Heart left ventricle (tissue), 16 donors: Measurements from ENCODE around the gene ZBTB7C. TPM values are rescaled to one million over a fixed set of nuclear protein-coding genes. Genes with fewer than 3 reads are reported as not detected.

Source experiments
- ATAC-seq, 4 donors: fragments of 200-7000 bp; cut with Tn5 transposase; one replicate each; pipeline ENCODE4 v1.9.1; 2020 to 2022; ENCODE audit warnings: moderate library complexity in 4 of 4, mild to moderate bottlenecking in 3 of 4, moderate number of reproducible peaks in 1 of 4
- DNase-seq, 5 donors: peaks; one replicate each; pipeline ENCODE4 v3.0.0-alpha.2; 2020
- H3K27ac ChIP-seq, 12 donors: fragments of 200-600 bp; sonication (generic) in 4 of 12; one replicate each; pipeline versions ENCODE4 v1.5.0 to v1.8.0; 2016 to 2022; ENCODE audit warnings: mild to moderate bottlenecking in 2 of 12
- H3K27me3 ChIP-seq, 9 donors: fragments of 200-600 bp; sonication (generic) in 2 of 9; one replicate each; pipeline versions ENCODE4 v1.5.1 to v1.8.0; 2016 to 2022; ENCODE audit warnings: mild to moderate bottlenecking in 3 of 9
- H3K36me3 ChIP-seq, 9 donors: fragments of 200-600 bp; sonication (generic) in 2 of 9; one replicate each; pipeline versions ENCODE4 v1.5.0 to v1.8.0; 2018 to 2022; ENCODE audit warnings: mild to moderate bottlenecking in 2 of 9
- H3K4me1 ChIP-seq, 12 donors: fragments of 200-600 bp; sonication (generic) in 4 of 12; one replicate each; pipeline versions ENCODE4 v1.5.0 to v1.8.0; 2016 to 2022; ENCODE audit warnings: mild to moderate bottlenecking in 3 of 12
- H3K4me3 ChIP-seq, 12 donors: fragments of 200-600 bp; sonication (generic) in 4 of 12; one replicate each; pipeline versions ENCODE4 v1.5.0 to v1.8.0; 2017 to 2022; ENCODE audit warnings: mild to moderate bottlenecking in 9 of 12, moderate library complexity in 4 of 12
- H3K9me3 ChIP-seq, 12 donors: fragments of 200-600 bp; sonication (generic) in 4 of 12; one replicate each; pipeline versions ENCODE4 v1.5.0 to v1.8.0; 2016 to 2022; ENCODE audit warnings: mild to moderate bottlenecking in 1 of 12
- POLR2A ChIP-seq, 2 donors: fragments of 450-650 bp; IDR thresholded peaks; one replicate each; pipeline ENCODE4 v1.6.1; 2017; ENCODE audit warnings: antibody characterized with exemption in 2 of 2, mild to moderate bottlenecking in 2 of 2, moderate library complexity in 2 of 2
- WGBS, 4 donors: extraction: QIAGEN DNeasy Blood & Tissue Kit in 2 of 4; methylation state at CpG; one replicate each; pipeline versions ENCODE4 v1.1.5 to v1.1.7; 2013 to 2018; 5-methylcytosine and 5-hydroxymethylcytosine counted together
- intact Hi-C, 10 donors: fragments of 100-400 bp; cut with DNase I; formaldehyde crosslinking; loops; one replicate each; pipeline versions ENCODE4 v1.11.1 to v1.14.2; 2022
- polyA plus RNA-seq, 2 donors: library from polyadenylated mRNA; stranded (reverse); fragments of 200-250 nt; gene quantifications; one replicate each; pipeline ENCODE4 v1.2.3, GENCODE V29; 2013
- total RNA-seq, 9 donors: library from RNA; depleted of rRNA in 2 of 9; stranded (reverse); fragments of >200 nt in 2 of 9; fragmentation: NEBNext Ultra II Directional in 3 of 9; extraction: Animal tissue kit (Norgen Biotek cat#: 25700) in 3 of 9; gene quantifications; one replicate each; pipeline versions ENCODE4 v1.1.0 to v1.2.4, GENCODE V29; 2016 to 2023
- TF ChIP-seq, protein P1 (sequence below), 12 donors: fragments of 200-600 bp; sonication (generic) in 4 of 12; IDR thresholded peaks; one replicate each; pipeline versions ENCODE4 v1.5.0 to v1.8.0; 2018 to 2022; ENCODE audit warnings: antibody characterized with exemption in 12 of 12, mild to moderate bottlenecking in 5 of 12
- donor health status: ischemic (EF 13 %, LVEDD 7.1; RV severe dilation, severe dysfunction).
- donor health status: healthy with polysubstance abuse.
- donor health status: DM: no; HTN: yes; CAD: no.
- donor health status: DM: no; HTN: no; CAD: no.
- donor health status: ischemic (EF 25% LVEDD 6.9; RV normal size, moderate dysfunction).
- donor health status: ischemic (EF 25% LVEDD 5.7; RV mildly dilated, moderate dysfunction).
- donor health status: healthy.
- donor health status: DM: yes; HTN: yes; CAD: no.
- donor health status: ischemic (EF 35%, LVEDD 5.7; RV mildly dilated, moderate dysfunction).
- donor health status: nonischemic (EF 11% LVEDD 7.7; RV severe dilation, severe dysfunction).
- donor health status: DM: yes; HTN: yes; CAD: no.
- donor health status: PGD.
- donor health status: ischemic (EF 29% LVEDD 5.4; RV normal size, mild dysfunction).
- donor health status: nonischemic (EF 23%, LVEDD 6.1; RV moderate dilation, normal function).

ZBTB7C gene
- total and polyA plus RNA-seq, 11 donors, result 0.68 to 7.5 (median 2.3) TPM

DNA sequence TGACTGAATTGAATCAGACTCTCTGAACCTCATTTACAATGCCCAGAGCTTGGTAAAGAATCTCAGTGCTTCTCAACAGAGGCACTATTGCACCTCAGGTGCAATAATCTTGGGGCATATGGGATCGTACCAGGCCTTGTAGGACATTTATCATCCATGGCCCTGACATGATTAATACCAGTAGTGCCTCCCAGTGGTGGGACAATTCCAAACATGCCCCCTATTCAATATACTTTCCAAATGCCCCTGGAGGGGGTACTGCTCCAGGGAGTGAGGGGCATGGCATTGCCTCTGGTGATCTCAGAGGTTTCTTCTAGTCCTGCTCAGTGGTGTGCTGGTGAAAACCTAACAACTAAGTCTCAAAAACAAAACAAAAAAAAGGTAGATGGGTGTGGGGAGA is 303.9 kb downstream of the ZBTB7C start:
- DNase-seq (no peak), ATAC-seq (no peak)
- TF ChIP-seq, protein P1, sequence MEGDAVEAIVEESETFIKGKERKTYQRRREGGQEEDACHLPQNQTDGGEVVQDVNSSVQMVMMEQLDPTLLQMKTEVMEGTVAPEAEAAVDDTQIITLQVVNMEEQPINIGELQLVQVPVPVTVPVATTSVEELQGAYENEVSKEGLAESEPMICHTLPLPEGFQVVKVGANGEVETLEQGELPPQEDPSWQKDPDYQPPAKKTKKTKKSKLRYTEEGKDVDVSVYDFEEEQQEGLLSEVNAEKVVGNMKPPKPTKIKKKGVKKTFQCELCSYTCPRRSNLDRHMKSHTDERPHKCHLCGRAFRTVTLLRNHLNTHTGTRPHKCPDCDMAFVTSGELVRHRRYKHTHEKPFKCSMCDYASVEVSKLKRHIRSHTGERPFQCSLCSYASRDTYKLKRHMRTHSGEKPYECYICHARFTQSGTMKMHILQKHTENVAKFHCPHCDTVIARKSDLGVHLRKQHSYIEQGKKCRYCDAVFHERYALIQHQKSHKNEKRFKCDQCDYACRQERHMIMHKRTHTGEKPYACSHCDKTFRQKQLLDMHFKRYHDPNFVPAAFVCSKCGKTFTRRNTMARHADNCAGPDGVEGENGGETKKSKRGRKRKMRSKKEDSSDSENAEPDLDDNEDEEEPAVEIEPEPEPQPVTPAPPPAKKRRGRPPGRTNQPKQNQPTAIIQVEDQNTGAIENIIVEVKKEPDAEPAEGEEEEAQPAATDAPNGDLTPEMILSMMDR (IDR thresholded peaks at IDR 0.05), result peak in 4 of 12 donors; percentile 14 to 23 (median 19)
- TF ChIP-seq POLR2A (IDR thresholded peaks at IDR 0.05), result no peak
- WGBS, 4 donors, result 81 to 93% (median 86%) methylated on average over 1 of the region's 1 CpG
- no peaks in the 10 kb centered on the region for H3K9me3 ChIP-seq
- H3K4me1 ChIP-seq, result peaks cover 0 to 4% (median 0%) of the 10 kb centered on the region in 12 donors
- intact Hi-C loops, result loop anchor here in 2 of 10 donors (5.0 to 10.0 kb wide), 2 partner anchors 61 to 73 kb away; no protein-coding TSS in a partner anchor
- no peak overlapping the region for H3K4me3 ChIP-seq
- H3K27ac ChIP-seq, result no peak overlapping the region
- H3K27me3 ChIP-seq, result peaks cover 0 to 4% (median 0%) of the 10 kb centered on the region in 9 donors
- H3K36me3 ChIP-seq, result no peaks in the 10 kb centered on the region

DNA sequence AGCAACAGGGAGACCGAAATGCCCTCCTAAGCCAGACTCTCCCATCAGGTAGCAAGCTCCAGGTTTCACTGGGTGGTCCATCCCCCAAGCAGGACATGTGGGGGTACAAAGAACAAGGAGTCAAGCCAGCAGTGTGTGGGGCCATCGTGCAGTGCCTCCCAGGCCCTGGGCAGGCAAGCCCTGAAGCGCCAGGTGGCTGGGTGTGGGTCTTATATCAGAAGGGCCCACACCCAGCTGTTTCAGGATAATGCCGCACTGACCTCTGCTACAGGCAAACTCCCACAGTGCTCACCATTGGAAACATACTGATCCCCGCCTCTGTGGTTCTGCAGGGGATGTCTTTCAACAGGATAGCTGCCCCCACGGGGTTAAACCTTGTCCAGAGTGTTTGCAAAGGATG is 304.5 kb downstream of the ZBTB7C start:
- H3K4me3 ChIP-seq, result no peak overlapping the region
- TF ChIP-seq, protein P1 (IDR thresholded peaks at IDR 0.05), result no peak
- TF ChIP-seq POLR2A (IDR thresholded peaks at IDR 0.05), result no peak
- H3K36me3 ChIP-seq, result no peaks in the 10 kb centered on the region
- intact Hi-C loops, result loop anchor here in 2 of 10 donors (5.0 to 10.0 kb wide), 2 partner anchors 60 to 72 kb away; no protein-coding TSS in a partner anchor
- peaks cover 0 to 4% (median 0%) of the 10 kb centered on the region in 9 donors for H3K27me3 ChIP-seq
- no peak for DNase-seq
- no peak overlapping the region for H3K27ac ChIP-seq
- no peaks in the 10 kb centered on the region for H3K9me3 ChIP-seq
- ATAC-seq, result no peak
- 65 to 100% (median 72%) methylated on average over 1 to 6 of the region's 6 CpGs for WGBS, 4 donors
- peaks cover 0 to 4% (median 0%) of the 10 kb centered on the region in 12 donors for H3K4me1 ChIP-seq

DNA sequence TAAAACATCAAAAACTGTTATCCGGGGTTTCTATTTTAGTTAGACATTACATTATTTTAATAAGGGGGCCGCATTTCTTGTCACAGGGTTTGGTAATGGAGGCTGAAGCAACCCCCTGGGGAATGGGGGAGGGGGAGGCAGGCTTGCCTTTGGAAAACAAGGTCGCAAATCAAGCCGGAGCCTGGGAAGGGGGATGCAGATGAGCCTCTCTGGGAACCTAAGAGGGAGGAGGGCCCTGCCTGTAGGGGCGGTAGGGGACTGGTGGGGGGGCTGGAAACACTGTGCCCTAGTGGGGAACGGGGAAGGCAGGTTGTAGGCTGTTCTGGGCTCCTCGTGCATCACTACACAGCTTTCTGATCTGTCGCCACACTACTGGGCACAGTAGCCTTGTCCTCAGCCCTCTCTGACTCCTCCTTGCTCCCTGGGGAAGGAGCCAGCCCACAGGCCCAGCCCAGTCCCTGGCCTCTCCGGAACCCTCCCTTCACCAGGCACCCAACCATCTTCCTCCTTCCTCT is 308.5 kb downstream of the ZBTB7C start:
- no peaks in the 10 kb centered on the region for H3K27me3 ChIP-seq
- H3K4me3 ChIP-seq, result no peak overlapping the region
- H3K4me1 ChIP-seq, result peaks cover 0 to 2% (median 0%) of the 10 kb centered on the region in 12 donors
- TF ChIP-seq, protein P1 (IDR thresholded peaks at IDR 0.05), result no peak
- no peak for TF ChIP-seq POLR2A (IDR thresholded peaks at IDR 0.05)
- no peak overlapping the region for H3K27ac ChIP-seq
- H3K36me3 ChIP-seq, result no peaks in the 10 kb centered on the region
- ATAC-seq (peak in 1 of 4 donors; percentile 13), DNase-seq (no peak)
- intact Hi-C loops, result loop anchor here in 1 of 10 donors (10.0 kb wide), 1 partner anchor 56 kb away; no protein-coding TSS in a partner anchor
- no peaks in the 10 kb centered on the region for H3K9me3 ChIP-seq
- WGBS, 4 donors, result 71 to 81% (median 73%) methylated on average over 8 to 9 of the region's 9 CpGs

DNA sequence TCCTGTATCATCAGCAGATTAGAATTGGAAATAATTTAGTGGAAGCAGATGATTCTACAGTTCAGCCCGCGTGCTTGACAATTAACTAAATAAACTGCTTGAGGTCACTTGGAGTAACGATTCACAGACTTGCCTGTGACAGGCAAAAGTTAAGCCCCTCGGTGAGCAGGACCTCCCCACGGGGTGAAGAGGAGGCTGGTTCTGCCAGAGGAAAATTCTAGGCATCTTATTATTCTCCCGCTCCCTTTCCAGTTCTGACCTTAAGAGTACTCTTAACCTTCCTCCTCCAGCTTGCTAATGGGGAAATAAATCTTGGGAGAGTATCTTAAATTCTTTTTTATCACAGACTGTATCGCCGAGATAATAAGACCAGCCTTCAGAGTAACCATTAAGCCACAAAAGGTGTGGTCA is 309.0 kb downstream of the ZBTB7C start:
- no peak for ATAC-seq
- no peak for TF ChIP-seq POLR2A (IDR thresholded peaks at IDR 0.05)
- TF ChIP-seq, protein P1 (IDR thresholded peaks at IDR 0.05), result no peak

More for the DNA sequence above, 309.0 kb downstream of the ZBTB7C start:
- Histone ChIP-seq H3K27me3 (no peaks in the 10 kb centered on the region), H3K9me3 (no peaks in the 10 kb centered on the region), H3K36me3 (no peaks in the 10 kb centered on the region), H3K4me1 (peaks cover 0 to 2% (median 0%) of the 10 kb centered on the region in 12 donors), H3K27ac (no peak overlapping the region), H3K4me3 (no peak overlapping the region)
- intact Hi-C loops, result loop anchor here in 1 of 10 donors (10.0 kb wide), 1 partner anchor 55 kb away; no protein-coding TSS in a partner anchor
- 60 to 80% (median 61%) methylated on average over 8 of the region's 8 CpGs for WGBS, 4 donors
- no peak for DNase-seq
